ENCODE data around the gene TMBIM6.

DNA sequence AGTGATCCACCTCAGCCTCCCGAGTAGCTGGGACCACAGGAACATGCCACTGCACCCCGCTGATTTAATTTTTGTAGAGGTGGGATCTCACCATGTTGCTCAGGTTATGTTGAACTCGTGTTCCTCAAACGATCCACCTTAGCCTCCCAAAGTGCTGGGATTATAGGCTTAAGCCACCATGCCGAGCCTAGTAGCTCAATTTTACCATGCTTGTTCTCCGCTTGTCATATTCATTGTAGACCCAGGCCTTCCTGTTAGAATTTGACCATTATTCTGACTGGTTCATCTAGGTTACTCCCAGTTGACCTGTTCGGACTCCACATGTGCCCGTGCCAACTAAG, 24.7 kb downstream of the TMBIM6 start:
- TF ChIP-seq, protein P1, sequence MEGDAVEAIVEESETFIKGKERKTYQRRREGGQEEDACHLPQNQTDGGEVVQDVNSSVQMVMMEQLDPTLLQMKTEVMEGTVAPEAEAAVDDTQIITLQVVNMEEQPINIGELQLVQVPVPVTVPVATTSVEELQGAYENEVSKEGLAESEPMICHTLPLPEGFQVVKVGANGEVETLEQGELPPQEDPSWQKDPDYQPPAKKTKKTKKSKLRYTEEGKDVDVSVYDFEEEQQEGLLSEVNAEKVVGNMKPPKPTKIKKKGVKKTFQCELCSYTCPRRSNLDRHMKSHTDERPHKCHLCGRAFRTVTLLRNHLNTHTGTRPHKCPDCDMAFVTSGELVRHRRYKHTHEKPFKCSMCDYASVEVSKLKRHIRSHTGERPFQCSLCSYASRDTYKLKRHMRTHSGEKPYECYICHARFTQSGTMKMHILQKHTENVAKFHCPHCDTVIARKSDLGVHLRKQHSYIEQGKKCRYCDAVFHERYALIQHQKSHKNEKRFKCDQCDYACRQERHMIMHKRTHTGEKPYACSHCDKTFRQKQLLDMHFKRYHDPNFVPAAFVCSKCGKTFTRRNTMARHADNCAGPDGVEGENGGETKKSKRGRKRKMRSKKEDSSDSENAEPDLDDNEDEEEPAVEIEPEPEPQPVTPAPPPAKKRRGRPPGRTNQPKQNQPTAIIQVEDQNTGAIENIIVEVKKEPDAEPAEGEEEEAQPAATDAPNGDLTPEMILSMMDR (IDR thresholded peaks at IDR 0.05; ENCODE audit: insufficient read depth, low read depth, low read length) = no peak
- no peak for TF ChIP-seq EZH2 (IDR thresholded peaks at IDR 0.05; ENCODE audit: insufficient read depth, low read length)
